ENCODE measurements around the gene PTPA.
"Not testable (repeated sequence)": the region's sequence is repeated elsewhere in the genome, so short reads cannot be mapped to it uniquely, and the experiment has no call there.

The PTPA gene

DNA sequence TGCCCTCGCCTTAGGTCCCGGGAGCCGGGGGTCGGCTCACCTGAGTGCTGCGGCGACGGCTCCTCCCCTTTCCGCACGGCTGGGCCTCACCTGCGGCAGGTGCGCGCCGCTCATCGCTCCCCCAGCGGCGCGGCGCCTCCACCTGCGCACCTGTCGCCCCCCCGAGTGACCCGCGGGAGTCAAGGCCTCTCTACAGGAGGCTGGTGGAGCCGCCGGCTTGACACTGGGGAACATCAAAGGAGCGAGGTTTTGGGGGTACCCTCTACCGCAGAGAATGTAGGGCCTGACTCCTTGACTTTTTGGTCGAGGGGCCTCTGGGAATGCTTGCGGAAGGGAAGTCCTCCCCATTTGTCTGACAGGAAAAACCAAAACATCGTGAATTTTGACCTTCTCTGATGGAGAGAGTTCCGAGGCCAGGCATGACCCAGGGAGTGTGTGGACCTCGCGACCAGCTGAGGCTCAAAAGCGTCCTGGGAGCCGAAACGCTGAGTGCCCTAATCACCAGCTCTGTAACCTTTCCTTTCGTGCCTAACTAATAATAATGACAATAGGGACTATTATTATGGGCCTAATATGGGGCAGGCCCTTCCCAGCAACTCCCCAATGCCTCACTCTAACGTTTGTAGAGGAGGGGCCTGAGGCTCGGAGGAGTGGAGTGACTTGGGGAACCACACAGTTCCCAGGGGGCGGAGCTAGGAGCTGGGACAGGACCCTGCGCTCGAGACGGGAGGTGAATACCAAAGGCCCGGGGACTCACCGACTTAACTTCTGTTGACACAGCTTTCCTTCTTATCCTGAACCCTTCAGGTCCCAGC is 67.6 kb downstream of the PTPA start:
- DNase-seq: peak; percentile 76 to 87

DNA sequence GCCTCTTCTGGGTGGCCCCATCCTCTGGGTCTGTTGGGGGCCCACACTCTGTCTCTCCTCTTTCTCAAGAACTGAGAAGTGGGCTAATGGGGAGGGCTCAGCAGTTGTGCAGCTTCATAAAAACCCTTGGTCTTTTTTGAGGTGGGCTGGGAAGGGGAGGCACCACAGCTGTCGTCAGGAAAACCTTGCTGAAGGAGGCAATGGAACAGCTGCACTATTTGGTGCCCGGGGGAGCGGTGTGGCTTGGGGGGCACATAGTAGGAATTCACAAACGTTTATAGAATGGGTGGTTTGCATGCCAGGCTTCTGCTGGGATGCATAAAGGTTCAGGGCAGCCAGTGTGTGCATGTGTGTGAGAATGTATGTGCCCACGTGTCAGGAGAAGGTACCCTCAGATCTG is 70.0 kb downstream of the PTPA start:
- DNase-seq: no peak

DNA sequence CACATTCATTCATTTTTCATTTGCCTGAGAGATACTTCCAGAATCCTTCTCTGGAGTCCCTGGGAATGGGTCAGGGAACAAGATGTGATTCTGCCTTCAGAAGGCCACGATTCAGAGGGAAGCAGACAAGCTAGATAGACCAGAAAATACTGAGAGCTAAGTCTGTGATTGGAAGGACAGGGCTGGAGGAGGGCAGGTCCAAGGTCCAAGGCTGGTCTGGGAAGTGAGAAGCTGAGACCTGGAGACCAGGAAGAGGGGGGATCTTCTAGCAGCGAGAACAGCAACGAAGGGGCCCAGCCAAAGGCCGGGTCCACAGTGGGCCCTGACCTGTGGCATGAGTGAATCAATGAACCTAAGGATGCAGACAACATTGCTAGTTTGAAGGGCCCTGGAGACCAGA is 70.9 kb downstream of the PTPA start:
- DNase-seq: no peak

DNA sequence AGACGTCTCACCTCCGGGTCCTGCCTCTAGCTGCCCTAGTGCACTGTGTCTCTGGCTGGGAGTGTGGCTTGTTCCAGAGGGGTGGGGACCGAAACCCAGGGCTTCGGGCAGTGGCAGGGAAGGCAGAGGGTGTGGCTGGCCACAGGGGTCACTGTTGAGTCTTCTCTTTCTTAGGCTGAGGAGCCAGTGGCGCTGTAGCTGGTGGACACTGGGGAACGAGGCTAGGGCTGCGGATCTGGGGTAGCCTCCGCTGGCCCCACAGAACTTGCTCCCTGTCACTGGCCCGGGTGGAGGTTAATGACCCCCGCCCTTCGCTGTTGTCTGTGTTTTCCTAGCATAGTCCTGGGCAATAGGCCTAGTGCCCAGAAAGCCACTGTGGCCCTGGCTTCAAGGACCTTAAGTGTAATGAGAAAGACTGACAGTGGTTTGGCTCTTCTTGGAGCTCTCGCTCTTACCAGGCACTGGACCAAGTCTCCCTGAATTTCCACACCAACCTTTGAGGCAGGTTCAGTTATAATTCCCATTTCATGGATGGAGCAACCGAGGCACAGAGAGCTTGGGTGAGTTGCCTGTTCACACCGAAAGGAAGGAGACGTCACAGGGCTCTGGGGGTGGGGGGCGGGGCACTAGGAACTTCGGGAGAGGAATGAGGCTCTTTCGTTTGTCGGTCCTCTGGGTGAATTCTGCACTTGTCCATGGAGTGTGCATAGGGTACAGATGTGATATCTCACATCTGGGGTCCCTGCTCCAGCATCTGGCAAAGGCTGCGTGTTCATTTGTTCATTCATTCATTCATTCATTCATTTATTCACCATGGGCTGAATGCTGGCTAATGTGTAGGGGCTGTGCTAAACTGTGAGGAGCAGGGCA is 71.6 kb downstream of the PTPA start:
- DNase-seq: no peak

DNA sequence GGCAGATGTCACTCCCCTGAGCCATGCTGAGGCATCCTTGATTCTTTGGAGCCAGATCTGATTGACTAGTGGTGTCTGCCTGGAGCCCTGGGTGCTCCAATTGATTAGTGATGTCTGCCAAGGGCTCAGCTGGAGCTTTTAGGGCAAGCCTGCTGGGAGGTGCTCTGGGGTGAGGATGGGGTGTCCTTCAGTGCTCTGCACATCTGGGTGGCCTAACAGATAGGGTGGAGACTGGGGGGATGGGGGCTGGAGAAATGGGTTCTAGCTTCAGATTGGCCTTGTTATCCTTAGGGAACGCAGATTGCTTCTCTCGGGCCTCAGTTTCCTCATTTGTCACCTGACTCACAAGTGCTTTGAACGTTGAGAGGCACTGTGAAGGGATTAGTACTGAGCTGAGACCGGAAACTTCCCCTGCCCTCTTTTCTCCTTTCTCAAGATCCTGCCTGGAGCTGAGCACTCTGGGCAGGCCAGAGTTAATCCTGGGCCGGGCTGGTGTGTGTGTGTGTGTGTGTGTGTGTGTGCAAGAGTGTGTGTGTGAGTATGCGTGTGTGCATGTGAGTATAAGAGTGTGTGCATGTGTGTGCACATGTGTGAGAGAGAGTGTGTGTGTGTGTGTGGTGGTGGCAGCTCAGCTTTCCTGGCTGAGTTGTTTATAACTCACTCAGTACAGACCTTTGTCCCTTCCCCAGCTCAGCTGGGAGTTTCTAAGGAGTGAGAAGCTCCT is 72.4 kb downstream of the PTPA start:
- DNase-seq: no peak

DNA sequence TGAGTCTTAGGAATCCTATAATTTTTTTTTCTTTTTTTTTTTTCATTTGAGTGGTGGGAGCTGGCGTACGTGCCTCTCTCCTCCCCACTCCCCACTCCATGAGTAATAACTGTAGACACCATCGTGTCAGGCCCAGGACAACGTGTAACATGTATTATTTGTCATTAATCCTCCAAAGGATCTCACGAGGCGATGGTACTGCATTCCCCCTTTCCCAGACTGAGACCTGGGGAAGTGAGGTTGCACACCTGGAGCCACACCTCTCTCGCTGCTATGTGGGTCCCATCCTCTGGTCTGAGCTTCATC is 73.0 kb downstream of the PTPA start:
- no peak for DNase-seq

DNA sequence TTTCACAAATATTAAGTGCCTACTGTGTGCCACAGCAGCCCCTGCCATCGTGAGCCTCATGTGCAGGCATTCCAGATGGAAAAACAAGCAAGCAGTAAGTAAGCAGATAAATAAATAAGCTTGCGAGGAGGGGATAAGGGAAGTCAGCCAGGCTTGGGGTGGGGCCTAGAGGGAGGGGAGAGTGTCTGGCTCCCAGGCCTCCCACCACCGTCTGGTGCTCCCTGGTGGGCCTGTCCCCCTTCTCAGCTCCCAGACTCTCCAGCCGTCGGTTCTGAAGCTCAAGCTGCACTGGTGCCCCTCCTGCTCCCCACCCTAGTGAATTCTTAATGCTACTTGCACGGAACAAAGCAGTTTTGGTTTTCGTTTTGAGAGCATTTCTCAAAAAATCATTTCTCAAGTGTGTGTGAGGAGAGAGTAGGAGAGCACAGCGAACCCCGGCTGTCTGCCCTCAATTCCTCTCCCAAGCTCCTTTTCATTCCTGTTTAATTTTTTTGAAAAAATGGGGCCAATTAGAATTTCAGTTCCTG is 73.4 kb downstream of the PTPA start:
- DNase-seq: no peak

DNA sequence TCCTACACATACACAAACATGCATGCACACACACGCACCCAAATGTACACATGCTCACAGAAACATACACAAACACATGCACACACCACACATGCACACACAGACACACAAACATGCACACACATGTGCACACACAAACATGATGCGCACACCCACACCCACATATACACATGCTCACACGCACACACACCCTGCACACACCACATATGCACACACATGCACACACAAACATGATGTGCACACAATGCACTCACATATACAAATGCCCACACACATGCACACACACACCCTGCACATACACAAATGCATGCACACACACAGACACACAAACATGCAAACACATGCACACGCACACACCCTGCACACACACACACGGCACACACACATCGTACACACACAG is 74.2 kb downstream of the PTPA start:
- DNase-seq: no peak

DNA sequence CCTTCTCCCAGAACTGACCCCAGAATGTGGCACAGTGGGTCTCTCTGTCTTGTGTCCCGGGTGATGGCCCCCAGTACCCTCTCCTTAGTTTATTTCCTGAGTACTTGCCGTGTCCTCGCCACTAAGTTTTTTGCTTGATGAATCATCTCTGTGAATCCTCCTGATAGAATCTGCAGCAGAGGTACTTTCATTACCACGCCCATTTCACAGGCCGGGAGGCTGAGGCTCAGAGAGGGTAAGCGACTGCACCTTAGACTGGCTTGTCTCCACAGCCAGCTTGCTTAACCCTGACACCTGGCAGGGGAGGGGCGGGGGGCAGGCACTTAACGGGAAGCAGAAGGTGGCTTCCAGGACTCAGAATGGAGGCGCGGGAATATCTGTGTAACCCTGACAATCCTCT is 74.8 kb downstream of the PTPA start:
- no peak for DNase-seq

DNA sequence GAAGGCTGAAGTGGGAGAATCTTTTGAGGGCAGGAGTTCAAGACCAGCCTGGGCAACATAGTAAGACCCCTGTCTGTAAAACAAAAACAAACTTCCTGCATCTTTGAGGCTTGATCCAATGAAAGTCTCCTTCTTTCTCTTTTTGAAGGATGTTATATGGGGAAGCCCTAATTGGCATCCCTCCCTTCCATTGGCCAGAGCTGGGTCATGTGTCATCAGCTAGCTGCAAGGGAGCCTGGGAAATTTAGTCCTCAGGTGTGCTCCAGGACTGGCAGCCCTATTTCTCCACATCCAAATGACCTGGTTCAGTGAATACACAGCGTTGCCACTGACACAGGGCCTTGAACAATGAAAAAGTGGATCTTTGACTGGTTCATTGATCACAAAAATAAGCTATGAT is 75.8 kb downstream of the PTPA start:
- DNase-seq: no peak

DNA sequence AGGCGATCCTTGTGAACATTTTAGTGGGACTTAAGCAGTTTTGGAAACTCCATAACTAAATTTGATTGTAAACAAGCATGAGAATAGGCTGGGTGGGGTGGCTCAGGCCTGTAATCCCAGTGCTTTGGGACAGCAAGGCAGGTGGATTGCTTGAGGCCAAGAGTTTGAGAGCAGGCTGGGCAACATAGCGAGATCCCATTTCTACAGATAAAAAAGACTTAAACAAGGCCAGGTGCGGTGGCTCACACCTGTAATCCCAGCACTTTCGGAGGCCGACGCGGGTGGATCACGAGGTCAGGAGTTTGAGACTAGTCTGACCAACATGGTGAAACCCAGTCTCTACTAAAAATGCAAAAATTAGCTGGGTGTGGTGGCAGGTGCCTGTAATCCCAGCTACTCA is 78.8 kb downstream of the PTPA start:
- not testable (repeated sequence) for DNase-seq

DNA sequence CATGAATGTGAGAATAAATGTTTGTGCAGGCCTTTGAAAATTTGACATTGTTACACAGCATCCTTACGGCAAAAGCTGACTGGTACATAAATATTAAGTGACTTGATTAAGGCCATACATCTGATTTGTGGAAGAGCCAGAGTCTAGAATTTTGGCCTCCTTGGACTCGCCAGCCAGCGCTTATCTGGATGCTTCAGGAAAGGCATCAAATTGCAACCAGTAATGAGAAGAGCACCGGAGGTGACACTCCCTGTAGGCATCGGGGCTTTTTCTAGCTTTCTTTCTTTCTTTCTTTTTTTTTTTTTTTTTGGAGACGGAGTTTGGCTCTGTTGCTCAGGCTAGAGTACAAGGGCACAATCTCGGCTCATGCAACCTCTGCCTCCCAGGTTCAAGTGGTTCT is 80.0 kb downstream of the PTPA start:
- DNase-seq: no peak

DNA sequence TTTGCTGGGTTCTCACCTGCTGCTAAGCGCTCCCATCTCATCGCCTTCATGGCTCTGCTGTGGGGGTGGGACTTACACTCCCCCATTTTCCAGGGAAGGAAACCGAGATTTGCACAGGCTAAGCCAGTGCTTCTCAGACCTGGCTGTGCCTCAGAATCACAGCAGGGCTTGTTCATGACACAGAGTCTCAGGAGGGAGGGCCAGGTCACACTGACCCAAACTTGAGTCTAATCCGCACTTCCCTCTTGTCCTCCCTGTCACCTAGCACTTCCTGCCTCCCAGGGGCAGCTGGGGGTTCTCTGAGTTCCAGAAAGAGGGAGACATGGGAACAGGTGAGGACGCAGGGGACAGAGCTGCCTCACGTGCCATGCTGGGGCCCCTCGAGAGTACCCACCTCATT is 82.4 kb downstream of the PTPA start:
- DNase-seq: no peak

DNA sequence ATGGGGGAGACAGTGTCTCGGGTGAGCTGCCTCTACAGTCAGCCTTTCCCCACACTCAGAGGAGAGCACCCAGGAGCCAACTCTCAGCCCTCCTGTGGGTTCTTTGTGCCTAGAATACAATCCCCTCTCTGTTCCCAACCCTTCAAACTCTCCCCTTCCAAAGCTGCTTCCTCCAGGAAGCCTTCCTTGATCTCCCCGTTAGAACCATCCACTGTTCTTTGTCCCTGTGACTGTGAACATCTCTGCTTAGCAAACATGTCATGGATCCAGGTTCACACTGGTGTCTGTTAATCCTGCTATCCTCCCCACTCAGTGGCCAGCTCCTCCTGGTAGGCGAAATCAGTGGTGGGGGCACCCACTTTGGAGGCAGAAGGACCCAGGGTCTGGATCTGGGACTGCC is 83.0 kb downstream of the PTPA start:
- DNase-seq: no peak

DNA sequence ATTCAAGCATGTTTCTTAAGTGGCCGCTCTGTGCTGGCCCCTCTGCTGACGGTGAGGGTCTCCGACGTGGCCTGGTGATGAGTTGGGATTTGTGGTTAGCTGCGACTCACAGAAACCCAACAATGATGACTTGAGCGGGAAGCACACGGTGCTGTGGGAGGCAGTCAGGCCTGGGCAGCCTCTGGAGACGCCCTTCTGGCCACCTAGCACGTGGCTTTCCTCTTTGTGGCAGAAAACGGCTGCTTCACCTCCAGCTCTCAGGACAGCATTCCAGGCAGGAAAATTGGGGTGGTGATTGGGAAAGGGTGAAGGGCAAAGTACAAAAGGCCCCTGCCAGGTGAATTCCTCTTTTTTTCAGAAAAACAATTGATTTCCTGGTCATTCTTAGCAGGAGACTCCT is 84.4 kb downstream of the PTPA start:
- DNase-seq: no peak

DNA sequence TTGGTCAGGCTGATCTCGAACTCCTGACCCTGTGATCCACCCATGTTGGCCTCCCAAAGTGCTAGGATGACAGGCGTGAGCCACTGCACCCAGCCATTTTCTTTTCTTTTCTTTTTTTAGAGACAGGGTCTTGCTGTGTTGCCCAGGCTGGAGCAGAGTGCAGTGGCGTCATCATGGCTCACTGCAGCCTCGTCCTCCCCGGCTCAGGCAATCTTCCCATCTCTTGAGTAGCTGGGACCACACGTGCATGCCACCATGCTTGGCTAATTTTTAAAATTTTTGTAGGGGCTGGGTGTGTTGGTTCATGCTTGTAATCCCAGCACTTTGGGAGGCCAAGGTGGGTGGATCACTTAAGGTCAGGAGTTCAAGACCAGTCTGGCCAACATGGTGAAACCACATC is 85.8 kb downstream of the PTPA start:
- not testable (repeated sequence) for DNase-seq

DNA sequence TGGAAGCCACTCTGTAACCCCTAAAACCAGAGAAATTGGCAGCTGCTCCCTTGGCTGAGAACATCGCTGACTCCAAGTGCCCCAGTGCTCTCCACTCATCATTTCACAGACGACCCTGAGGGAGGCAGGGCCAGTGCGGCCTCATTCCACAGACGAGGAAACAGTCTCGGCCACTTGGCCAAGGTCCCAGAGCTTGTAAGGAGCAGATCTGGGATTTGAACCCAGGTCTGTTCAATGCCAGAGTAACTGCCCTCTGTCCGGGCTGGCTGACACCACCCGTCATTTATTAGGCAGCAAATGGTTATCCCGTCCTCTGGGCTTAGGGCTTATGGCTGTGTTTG is 86.7 kb downstream of the PTPA start:
- no peak for DNase-seq

All from NCI-H2081 (cell line).